Naive thymus-derived CD4-positive, alpha-beta T cell (primary cell): ENCODE data around the gene ALG12. TPM values are rescaled to one million over a fixed set of nuclear protein-coding genes. Genes with fewer than 3 reads are reported as not detected.
A peak's percentile ranks its signal among the peaks of the same experiment; 100 is the strongest.

Experiments used
- ATAC-seq: fragments of 150-1000 bp; cut with Tn5 transposase; 2 replicates; pipeline ENCODE4 v1.10.0; 2021; ENCODE audit warnings: mild to moderate bottlenecking, moderate library complexity
- CTCF ChIA-PET: fragments of 350-600 bp; sonication (Branson Sonifier 250); formaldehyde crosslinking; loops from one replicate; lab custom pipeline; 2021; ENCODE audit warnings: antibody characterized with exemption; lab: Charles Lee
- POLR2A ChIA-PET: fragments of 350-600 bp; sonication (Branson Sonifier 250); formaldehyde crosslinking; loops from one replicate; lab custom pipeline; 2021; ENCODE audit warnings: antibody characterized with exemption, inconsistent platforms; lab: Charles Lee
- DNase-seq, 9 donors: peaks; one replicate each; pipeline versions ENCODE4 v3.0.0 to v3.0.0-alpha.2; 2020 to 2022; ENCODE audit warnings: mixed read lengths in 1 of 9
- H3K27ac ChIP-seq: one replicate; pipeline ENCODE4 v1.7.0; 2013; ENCODE audit warnings: mild to moderate bottlenecking, low read depth, low read length, moderate library complexity
- H3K27me3 ChIP-seq, 2 donors: one replicate each; pipeline ENCODE4 v1.7.0; 2013; ENCODE audit warnings: low read length in 2 of 2, mild to moderate bottlenecking in 2 of 2, moderate library complexity in 2 of 2; ENCODE audit not compliant: control insufficient read depth in 2 of 2, insufficient read depth in 2 of 2
- H3K36me3 ChIP-seq, 3 experiments: 1 replicate in 2 of 3; 2 replicates in 1 of 3; pipeline ENCODE4 v1.7.0; 2013; ENCODE audit warnings: low read length in 3 of 3, mild to moderate bottlenecking in 3 of 3, moderate library complexity in 1 of 3; ENCODE audit not compliant: insufficient read depth in 3 of 3, control insufficient read depth in 2 of 3
- H3K4me1 ChIP-seq, 2 donors: one replicate each; pipeline ENCODE4 v1.7.0; 2013; ENCODE audit warnings: low read length in 2 of 2, mild to moderate bottlenecking in 2 of 2, moderate library complexity in 1 of 2; ENCODE audit not compliant: control insufficient read depth in 2 of 2, insufficient read depth in 2 of 2
- H3K4me3 ChIP-seq: 2 replicates; pipeline ENCODE4 v1.7.0; 2013; ENCODE audit warnings: mild to moderate bottlenecking, low read length
- H3K9me3 ChIP-seq, 3 experiments: 1 replicate in 2 of 3; 2 replicates in 1 of 3; pipeline ENCODE4 v1.7.0; 2013; ENCODE audit warnings: low read length in 3 of 3; ENCODE audit not compliant: control insufficient read depth in 2 of 3
- H3K27ac Mint-ChIP-seq, 9 donors: one replicate each; pipeline ENCODE4 v1.8.0; 2020 to 2022; ENCODE audit warnings: mixed read lengths in 9 of 9, mild to moderate bottlenecking in 8 of 9, moderate library complexity in 5 of 9, inconsistent platforms in 2 of 9
- H3K27me3 Mint-ChIP-seq, 5 donors: one replicate each; pipeline ENCODE4 v1.8.0; 2021 to 2022; ENCODE audit warnings: mixed read lengths in 5 of 5, mild to moderate bottlenecking in 1 of 5
- H3K36me3 Mint-ChIP-seq, 5 donors: one replicate each; pipeline ENCODE4 v1.8.0; 2020 to 2022; ENCODE audit warnings: mixed read lengths in 5 of 5, mild to moderate bottlenecking in 3 of 5, inconsistent platforms in 1 of 5
- H3K4me1 Mint-ChIP-seq, 7 donors: one replicate each; pipeline ENCODE4 v1.8.0; 2020 to 2022; ENCODE audit warnings: mixed read lengths in 7 of 7, mild to moderate bottlenecking in 3 of 7, inconsistent platforms in 1 of 7
- H3K4me3 Mint-ChIP-seq, 10 donors: one replicate each; pipeline ENCODE4 v1.8.0; 2020 to 2022; ENCODE audit warnings: mild to moderate bottlenecking in 10 of 10, mixed read lengths in 10 of 10, moderate library complexity in 6 of 10, inconsistent platforms in 2 of 10
- H3K9me3 Mint-ChIP-seq, 11 donors: one replicate each; pipeline ENCODE4 v1.8.0; 2020 to 2022; ENCODE audit warnings: mixed read lengths in 11 of 11, mild to moderate bottlenecking in 4 of 11, inconsistent platforms in 1 of 11, moderate library complexity in 1 of 11
- intact Hi-C, 2 donors: fragments of 100-400 bp; cut with micrococcal nuclease; formaldehyde crosslinking; loops; one replicate each; pipeline ENCODE4 v1.15.1; 2023
- polyA plus RNA-seq, 2 donors: library from polyadenylated mRNA; unstranded; fragments of 300-500 nt; fragmentation: Illumina TruSeq; gene quantifications; one replicate each; pipeline ENCODE4 v1.2.3, GENCODE V29; 2021
- total RNA-seq, 6 experiments: library from RNA in 5 of 6; stranded (reverse) in 5 of 6; gene quantifications; 1 replicate in 5 of 6; 2 replicates in 1 of 6; pipeline ENCODE4 v1.2.3 and lab custom pipeline; 2021 to 2026

ALG12 gene
- total and polyA plus RNA-seq, 7 experiments from 2014 or later: 10.4 to 22.4 (median 19.5) TPM

DNA sequence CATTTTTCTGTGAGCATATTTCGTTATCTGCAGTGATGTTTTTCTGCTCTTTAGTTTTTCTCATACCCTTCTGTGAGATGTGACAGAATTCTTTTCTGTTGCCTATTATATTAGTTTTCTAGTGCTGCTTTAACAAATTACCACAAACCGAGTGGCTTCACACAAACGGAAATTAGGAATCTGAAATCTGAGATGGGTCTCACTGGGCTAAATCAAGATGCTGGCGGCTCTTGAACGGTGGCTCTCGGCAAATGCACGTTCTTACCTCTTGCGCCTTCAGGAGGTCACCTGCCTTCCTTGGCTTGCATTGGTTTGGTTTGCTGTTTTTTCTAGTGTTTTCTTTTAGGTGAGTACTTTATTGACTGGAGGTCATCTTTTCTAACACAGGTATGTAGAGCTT, 51.6 kb downstream of the ALG12 start:
- ATAC-seq (no peak), DNase-seq (no peak)
- no peak overlapping the region for H3K27ac ChIP-seq
- H3K4me3 ChIP-seq: no peak overlapping the region
- H3K9me3 ChIP-seq: peaks cover 0 to 18% (median 0%) of the 10 kb centered on the region in 3 experiments
- Mint-ChIP-seq H3K27me3 (no peaks in the 10 kb centered on the region), H3K9me3 (peaks cover 0 to 54% (median 26%) of the 10 kb centered on the region in 11 donors), H3K4me3 (peak overlapping the region in 4 of 10 donors; percentile 7 to 51 (median 22)), H3K27ac (peak overlapping the region in 1 of 9 donors; percentile 50), H3K36me3 (peaks cover 16 to 70% (median 48%) of the 10 kb centered on the region in 5 donors), H3K4me1 (peaks cover 46 to 78% (median 62%) of the 10 kb centered on the region in 7 donors)
- no peaks in the 10 kb centered on the region for H3K36me3 ChIP-seq
- H3K4me1 ChIP-seq: peaks cover 12 to 48% of the 10 kb centered on the region in 2 donors
- CTCF ChIA-PET: no interaction called here
- POLR2A ChIA-PET: no interaction called here
- H3K27me3 ChIP-seq: no peaks in the 10 kb centered on the region
- intact Hi-C loops: loop anchor here in 1 of 2 donors (10.0 kb wide), 1 partner anchor 108 kb away; no protein-coding TSS in a partner anchor

DNA sequence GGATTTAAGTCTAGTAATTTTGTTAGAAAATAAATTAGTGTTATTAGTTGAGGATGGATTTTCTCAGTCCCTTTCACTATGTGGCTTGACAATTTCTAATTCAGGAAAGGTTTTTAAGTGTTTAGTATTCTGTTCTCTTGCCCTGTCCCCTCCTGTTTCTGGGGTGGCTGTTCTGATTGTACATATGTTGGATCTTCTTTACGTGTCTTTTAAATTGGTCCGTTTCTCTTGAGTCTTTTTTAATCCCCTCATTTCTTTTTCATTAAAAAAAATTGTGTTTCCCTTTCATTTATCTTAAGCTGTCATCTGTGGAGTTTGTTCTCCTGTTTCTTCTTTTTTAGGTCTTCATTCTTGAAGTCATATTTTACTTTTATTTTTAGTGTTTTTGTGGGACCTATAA, 52.1 kb downstream of the ALG12 start:
- peaks cover 0 to 54% (median 26%) of the 10 kb centered on the region in 11 donors for H3K9me3 Mint-ChIP-seq
- H3K36me3 Mint-ChIP-seq: peaks cover 16 to 70% (median 48%) of the 10 kb centered on the region in 5 donors
- intact Hi-C loops: loop anchor here in 1 of 2 donors (10.0 kb wide), 1 partner anchor 109 kb away; no protein-coding TSS in a partner anchor
- peaks cover 46 to 83% (median 63%) of the 10 kb centered on the region in 7 donors for H3K4me1 Mint-ChIP-seq
- H3K4me3 ChIP-seq: no peak overlapping the region
- no peak for ATAC-seq
- peaks cover 12 to 45% of the 10 kb centered on the region in 2 donors for H3K4me1 ChIP-seq
- no peaks in the 10 kb centered on the region for H3K27me3 Mint-ChIP-seq
- no peaks in the 10 kb centered on the region for H3K36me3 ChIP-seq
- peak overlapping the region in 2 of 10 donors; percentile 20 to 32 for H3K4me3 Mint-ChIP-seq
- H3K27ac ChIP-seq: no peak overlapping the region
- no peaks in the 10 kb centered on the region for H3K27me3 ChIP-seq
- ChIA-PET POLR2A (no interaction called here), CTCF (no interaction called here)
- H3K27ac Mint-ChIP-seq: peak overlapping the region in 5 of 9 donors; percentile 1 to 54 (median 36)
- DNase-seq: no peak
- H3K9me3 ChIP-seq: peaks cover 0 to 18% (median 0%) of the 10 kb centered on the region in 3 experiments

DNA sequence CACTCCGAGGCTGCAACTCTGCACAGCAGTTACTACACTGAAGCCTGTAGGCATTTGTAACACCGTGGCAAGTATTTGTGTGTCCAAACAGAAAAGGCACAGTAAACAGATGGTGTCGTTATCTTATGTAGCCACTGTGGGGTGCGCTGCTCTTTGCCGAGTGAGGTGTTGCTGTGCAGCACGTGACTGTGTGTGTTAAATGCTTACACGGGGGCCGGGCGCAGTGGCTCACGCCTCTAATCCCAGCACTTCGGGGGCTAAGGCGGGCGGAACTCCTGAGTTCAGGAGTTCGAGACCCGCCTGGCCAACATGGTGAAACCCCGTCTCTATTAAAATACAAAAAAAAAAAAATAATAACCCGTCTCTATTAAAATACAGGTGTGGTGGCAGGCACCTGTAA, 53.1 kb downstream of the ALG12 start:
- ATAC-seq: no peak
- no peak overlapping the region for H3K27ac Mint-ChIP-seq
- Histone ChIP-seq H3K4me1 (peaks cover 12 to 36% of the 10 kb centered on the region in 2 donors), H3K36me3 (no peaks in the 10 kb centered on the region), H3K9me3 (peaks cover 0 to 18% (median 0%) of the 10 kb centered on the region in 3 experiments), H3K27me3 (no peaks in the 10 kb centered on the region), H3K4me3 (no peak overlapping the region), H3K27ac (no peak overlapping the region)
- peaks cover 0 to 48% (median 25%) of the 10 kb centered on the region in 11 donors for H3K9me3 Mint-ChIP-seq
- peaks cover 44 to 80% (median 57%) of the 10 kb centered on the region in 7 donors for H3K4me1 Mint-ChIP-seq
- no peak for DNase-seq
- peaks cover 16 to 65% (median 45%) of the 10 kb centered on the region in 5 donors for H3K36me3 Mint-ChIP-seq
- no peaks in the 10 kb centered on the region for H3K27me3 Mint-ChIP-seq
- CTCF ChIA-PET: no interaction called here
- intact Hi-C loops: loop anchor here in 1 of 2 donors (10.0 kb wide), 1 partner anchor 110 kb away; no protein-coding TSS in a partner anchor
- POLR2A ChIA-PET: no interaction called here
- no peak overlapping the region for H3K4me3 Mint-ChIP-seq

DNA sequence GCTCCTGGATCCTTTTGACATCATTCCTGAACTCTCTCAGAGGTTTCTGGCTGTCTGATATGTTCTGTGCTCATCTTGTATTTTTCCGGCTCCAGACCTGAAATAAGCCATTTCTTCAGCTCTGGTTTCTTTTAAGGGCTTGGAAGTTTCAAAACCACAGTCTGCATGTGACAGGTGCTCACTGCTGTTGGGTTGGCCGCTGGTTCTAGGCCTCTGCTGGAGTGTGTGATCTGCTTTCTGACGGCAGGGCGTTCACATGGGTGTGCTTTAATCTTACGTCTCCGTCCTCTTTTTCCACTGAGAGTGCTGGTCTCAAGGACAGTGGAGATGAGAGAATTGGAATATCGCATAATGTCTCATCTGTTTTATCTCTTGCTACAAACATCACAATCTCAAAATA, 54.3 kb downstream of the ALG12 start:
- intact Hi-C loops: loop anchor here in 1 of 2 donors (10.0 kb wide), 1 partner anchor 111 kb away; no protein-coding TSS in a partner anchor
- H3K27ac Mint-ChIP-seq: peak overlapping the region in 8 of 9 donors; percentile 29 to 86 (median 76)
- POLR2A ChIA-PET: interaction anchor here (0.6 to 1.4 kb wide), 3 partner anchors 9 to 38 kb away, joined by 3 to 7 read pairs (median 5); no protein-coding TSS in a partner anchor
- H3K4me3 Mint-ChIP-seq: peak overlapping the region in 6 of 10 donors; percentile 15 to 61 (median 44)
- peaks cover 39 to 73% (median 52%) of the 10 kb centered on the region in 7 donors for H3K4me1 Mint-ChIP-seq
- peak; percentile 26 for ATAC-seq
- DNase-seq: peak in 2 of 9 donors; percentile 24 to 34
- H3K4me1 ChIP-seq: peaks cover 12 to 24% of the 10 kb centered on the region in 2 donors
- H3K27me3 Mint-ChIP-seq: no peaks in the 10 kb centered on the region
- H3K9me3 ChIP-seq: peaks cover 0 to 6% (median 0%) of the 10 kb centered on the region in 3 experiments
- no peak overlapping the region for H3K27ac ChIP-seq
- CTCF ChIA-PET: no interaction called here
- H3K4me3 ChIP-seq: no peak overlapping the region
- peaks cover 10 to 54% (median 34%) of the 10 kb centered on the region in 5 donors for H3K36me3 Mint-ChIP-seq
- no peaks in the 10 kb centered on the region for H3K27me3 ChIP-seq
- peaks cover 0 to 36% (median 15%) of the 10 kb centered on the region in 11 donors for H3K9me3 Mint-ChIP-seq
- no peaks in the 10 kb centered on the region for H3K36me3 ChIP-seq

DNA sequence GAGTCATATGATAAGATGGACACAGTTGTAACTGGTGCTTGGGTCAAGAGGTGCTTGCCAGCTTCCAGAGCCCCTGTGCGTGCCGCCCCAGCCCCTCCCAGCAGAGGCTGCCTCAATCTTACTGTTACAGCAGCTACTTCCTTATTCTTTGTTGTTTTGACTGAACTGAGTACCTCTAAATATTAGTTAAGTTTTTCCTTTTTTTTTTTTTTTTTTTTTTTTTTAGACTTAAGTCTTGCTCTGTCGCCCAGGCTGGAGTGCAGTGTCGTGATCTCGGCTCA, 55.8 kb downstream of the ALG12 start:
- Histone ChIP-seq H3K27ac (no peak overlapping the region), H3K9me3 (peaks cover 0 to 6% (median 0%) of the 10 kb centered on the region in 3 experiments), H3K4me3 (no peak overlapping the region), H3K27me3 (no peaks in the 10 kb centered on the region), H3K4me1 (peaks cover 6 to 9% of the 10 kb centered on the region in 2 donors), H3K36me3 (no peaks in the 10 kb centered on the region)
- peaks cover 29 to 72% (median 46%) of the 10 kb centered on the region in 7 donors for H3K4me1 Mint-ChIP-seq
- H3K27ac Mint-ChIP-seq: peak overlapping the region in 4 of 9 donors; percentile 35 to 69 (median 44)
- peaks cover 9 to 39% (median 24%) of the 10 kb centered on the region in 5 donors for H3K36me3 Mint-ChIP-seq
- ChIA-PET POLR2A (interaction anchor here (0.5 to 0.6 kb wide), 3 partner anchors 8 to 24 kb away, joined by 3 to 4 read pairs (median 4); no protein-coding TSS in a partner anchor), CTCF (interaction anchor here (0.7 kb wide), 1 partner anchor 31 kb away, joined by 5 read pairs; no protein-coding TSS in a partner anchor)
- intact Hi-C loops: loop anchor here in 1 of 2 donors (10.0 kb wide), 1 partner anchor 112 kb away; no protein-coding TSS in a partner anchor
- no peak for DNase-seq
- H3K4me3 Mint-ChIP-seq: peak overlapping the region in 1 of 10 donors; percentile 1
- ATAC-seq: peak; percentile 38
- H3K27me3 Mint-ChIP-seq: no peaks in the 10 kb centered on the region
- H3K9me3 Mint-ChIP-seq: peaks cover 0 to 22% (median 13%) of the 10 kb centered on the region in 11 donors

DNA sequence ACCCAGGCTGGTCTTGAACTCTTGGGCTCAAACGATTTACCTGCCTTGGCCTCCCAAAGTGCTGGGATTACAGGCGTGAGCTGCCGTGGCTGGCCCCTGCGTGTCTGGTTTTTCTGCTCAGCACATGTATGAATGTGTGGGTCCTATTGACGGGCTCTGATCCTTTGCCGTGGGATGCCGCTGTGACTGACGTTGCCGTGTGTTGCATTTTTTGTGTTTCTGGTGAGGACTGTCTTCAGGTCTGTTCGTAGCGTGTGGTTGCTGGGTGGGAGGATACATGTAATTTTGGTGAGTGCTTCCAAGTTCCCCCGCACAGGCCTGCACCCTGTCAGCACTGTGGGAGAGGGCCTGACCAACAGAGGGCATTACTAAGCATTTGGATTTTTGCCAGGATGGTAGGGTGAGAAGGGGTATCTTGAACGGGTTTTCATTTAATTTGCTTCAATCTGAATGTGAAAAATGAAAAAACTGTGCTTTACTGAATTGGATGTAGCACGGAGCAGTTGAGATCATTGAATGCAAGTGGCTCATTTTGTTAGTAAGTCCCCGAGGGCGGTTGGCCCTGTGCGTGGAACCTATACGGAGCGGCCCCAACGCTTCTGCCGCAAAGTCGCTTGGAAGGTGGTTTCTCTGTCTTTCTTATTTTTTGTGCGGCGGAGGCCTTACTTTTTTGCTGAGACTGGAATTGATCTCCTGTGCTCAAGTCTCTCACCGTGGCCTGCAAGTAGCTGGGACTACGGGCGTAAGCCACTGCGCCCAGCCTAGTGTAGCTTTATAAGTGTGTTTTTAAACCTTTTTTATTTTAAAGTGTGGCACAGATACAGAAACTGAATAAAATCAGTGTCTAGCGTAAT, 56.4 kb downstream of the ALG12 start:
- Histone ChIP-seq H3K27ac (no peak overlapping the region), H3K4me3 (no peak overlapping the region), H3K4me1 (peaks cover 4 to 6% of the 10 kb centered on the region in 2 donors), H3K27me3 (no peaks in the 10 kb centered on the region), H3K9me3 (peaks cover 0 to 6% (median 0%) of the 10 kb centered on the region in 3 experiments), H3K36me3 (no peaks in the 10 kb centered on the region)
- DNase-seq: no peak
- H3K4me3 Mint-ChIP-seq: peak overlapping the region in 4 of 10 donors; percentile 12 to 23 (median 16)
- H3K27ac Mint-ChIP-seq: peak overlapping the region in 8 of 9 donors; percentile 23 to 75 (median 58)
- peaks cover 25 to 72% (median 45%) of the 10 kb centered on the region in 7 donors for H3K4me1 Mint-ChIP-seq
- ATAC-seq: no peak
- ChIA-PET POLR2A (interaction anchor here (0.5 to 0.6 kb wide), 2 partner anchors 23 kb away, joined by 3 to 4 read pairs; no protein-coding TSS in a partner anchor), CTCF (interaction anchor here (0.7 kb wide), 1 partner anchor 32 kb away, joined by 5 read pairs; no protein-coding TSS in a partner anchor)
- intact Hi-C loops: loop anchor here (2.0 to 10.0 kb wide), 2 partner anchors 73 to 113 kb away; no protein-coding TSS in a partner anchor
- peaks cover 4 to 34% (median 19%) of the 10 kb centered on the region in 5 donors for H3K36me3 Mint-ChIP-seq
- peaks cover 0 to 17% (median 11%) of the 10 kb centered on the region in 11 donors for H3K9me3 Mint-ChIP-seq
- no peaks in the 10 kb centered on the region for H3K27me3 Mint-ChIP-seq
